HepG2 (cell line): ENCODE data around the gene SHLD3. TPM values are rescaled to one million over a fixed set of nuclear protein-coding genes. Genes with fewer than 3 reads are reported as not detected.

Experiments used
- FOXA3 ChIP-seq: IDR thresholded peaks from 2 replicates; pipeline ENCODE4 v1.6.1; 2016; ENCODE audit warnings: missing genetic modification reagents, missing compliant biosample characterization
- HOXA5 ChIP-seq: sonication (generic); formaldehyde crosslinking; IDR thresholded peaks from 2 replicates; pipeline ENCODE4 v1.4.0; 2020; ENCODE audit warnings: missing genetic modification reagents
- KDM2A ChIP-seq: sonication (generic); formaldehyde crosslinking; IDR thresholded peaks from 2 replicates; pipeline ENCODE4 v1.4.0; 2020; ENCODE audit warnings: low read depth, missing genetic modification reagents, borderline replicate concordance
- NKX3-1 ChIP-seq: sonication (generic); formaldehyde crosslinking; IDR thresholded peaks from 2 replicates; pipeline ENCODE4 v1.5.0; 2020; ENCODE audit warnings: missing genetic modification reagents
- PHF21A ChIP-seq: sonication (generic); formaldehyde crosslinking; IDR thresholded peaks from 2 replicates; pipeline ENCODE4 v1.5.0; 2020; ENCODE audit warnings: mild to moderate bottlenecking, missing genetic modification reagents
- SCMH1 ChIP-seq: sonication (generic); formaldehyde crosslinking; IDR thresholded peaks from 2 replicates; pipeline ENCODE4 v1.9.0; 2021; ENCODE audit warnings: missing genetic modification reagents, mild to moderate bottlenecking, borderline replicate concordance
- TAF15 ChIP-seq: fragments of 200-400 bp; formaldehyde crosslinking; IDR thresholded peaks from one replicate; pipeline ENCODE4 v1.6.1; 2018; ENCODE audit warnings: mild to moderate bottlenecking, low read depth, low read length; ENCODE audit not compliant: poor library complexity, severe bottlenecking
- ZBTB20 ChIP-seq: sonication (generic); formaldehyde crosslinking; IDR thresholded peaks from 2 replicates; pipeline ENCODE4 v1.8.1; 2023; ENCODE audit warnings: missing genetic modification reagents, low read depth, mild to moderate bottlenecking, borderline replicate concordance
- ZFAT ChIP-seq: sonication (generic); formaldehyde crosslinking; conservative IDR thresholded peaks from 2 replicates; pipeline ENCODE4 v1.8.1; 2023; ENCODE audit warnings: missing genetic modification reagents, inconsistent platforms
- ZNF10 ChIP-seq: sonication (generic); formaldehyde crosslinking; IDR thresholded peaks from 2 replicates; pipeline ENCODE4 v1.4.0; 2020; ENCODE audit warnings: mild to moderate bottlenecking, low read depth, missing genetic modification reagents, borderline replicate concordance
- ZNF225 ChIP-seq: sonication (generic); formaldehyde crosslinking; IDR thresholded peaks from 2 replicates; pipeline ENCODE4 v1.4.0; 2020; ENCODE audit warnings: mild to moderate bottlenecking, missing genetic modification reagents
- ZNF350 ChIP-seq: sonication (generic); formaldehyde crosslinking; IDR thresholded peaks from 2 replicates; pipeline ENCODE4 v1.4.0; 2020; ENCODE audit warnings: mild to moderate bottlenecking, low read depth, missing genetic modification reagents, borderline replicate concordance
- ZNF615 ChIP-seq: sonication (generic); formaldehyde crosslinking; IDR thresholded peaks from 2 replicates; pipeline ENCODE4 v1.5.0; 2020; ENCODE audit warnings: mild to moderate bottlenecking, missing genetic modification reagents, borderline replicate concordance
- polyA plus RNA-seq, 8 experiments: library from polyadenylated mRNA; depleted of rRNA in 3 of 8; stranded (reverse) in 7 of 8; unstranded in 1 of 8; fragments of >200 nt; fragmentation: Illumina TruSeq in 4 of 8; extraction: Trizol in 4 of 8; gene quantifications; 2 replicates each; pipeline versions ENCODE4 v1.2.1 to v1.2.3, GENCODE V29; 2011 to 2016; ENCODE audit warnings: low read depth in 4 of 8, missing spikeins in 1 of 8, mixed read lengths in 1 of 8; ENCODE audit not compliant: insufficient read depth in 1 of 8
- total RNA-seq, 5 experiments: library from RNA; depleted of rRNA; stranded (reverse); fragments of >200 nt; fragmentation: Illumina TruSeq; extraction: Trizol; gene quantifications; 2 replicates each; pipeline ENCODE4 v1.2.3, GENCODE V29; 2016; ENCODE audit warnings: low read depth in 1 of 5
- TF ChIP-seq, protein P1 (sequence below): sonication (generic); formaldehyde crosslinking; IDR thresholded peaks from 2 replicates; pipeline ENCODE4 v1.5.0; 2020; ENCODE audit warnings: missing genetic modification reagents, mild to moderate bottlenecking, borderline replicate concordance
- TF ChIP-seq, protein P2 (sequence below): sonication (generic); formaldehyde crosslinking; IDR thresholded peaks from 2 replicates; pipeline ENCODE4 v1.4.0; 2020; ENCODE audit warnings: mild to moderate bottlenecking, low read depth, missing genetic modification reagents
- TF ChIP-seq, protein P3 (sequence below): sonication (generic); formaldehyde crosslinking; IDR thresholded peaks from 2 replicates; pipeline ENCODE4 v1.4.0; 2020; ENCODE audit warnings: low read depth, mild to moderate bottlenecking, missing genetic modification reagents
- TF ChIP-seq, protein P4 (sequence below): sonication (generic); formaldehyde crosslinking; IDR thresholded peaks from 2 replicates; pipeline ENCODE4 v1.5.1; 2020; ENCODE audit warnings: mild to moderate bottlenecking, missing genetic modification reagents, moderate library complexity
- TF ChIP-seq, protein P5 (sequence below): sonication (generic); formaldehyde crosslinking; conservative IDR thresholded peaks from 2 replicates; pipeline ENCODE4 v1.4.0; 2020; ENCODE audit warnings: missing genetic modification reagents

SHLD3 gene
- total and polyA plus RNA-seq, 2 of the 13 experiments (the other 11 are each of a cell fraction or from before 2014, with no cell fraction given), result 3.6 to 6.8 TPM

DNA sequence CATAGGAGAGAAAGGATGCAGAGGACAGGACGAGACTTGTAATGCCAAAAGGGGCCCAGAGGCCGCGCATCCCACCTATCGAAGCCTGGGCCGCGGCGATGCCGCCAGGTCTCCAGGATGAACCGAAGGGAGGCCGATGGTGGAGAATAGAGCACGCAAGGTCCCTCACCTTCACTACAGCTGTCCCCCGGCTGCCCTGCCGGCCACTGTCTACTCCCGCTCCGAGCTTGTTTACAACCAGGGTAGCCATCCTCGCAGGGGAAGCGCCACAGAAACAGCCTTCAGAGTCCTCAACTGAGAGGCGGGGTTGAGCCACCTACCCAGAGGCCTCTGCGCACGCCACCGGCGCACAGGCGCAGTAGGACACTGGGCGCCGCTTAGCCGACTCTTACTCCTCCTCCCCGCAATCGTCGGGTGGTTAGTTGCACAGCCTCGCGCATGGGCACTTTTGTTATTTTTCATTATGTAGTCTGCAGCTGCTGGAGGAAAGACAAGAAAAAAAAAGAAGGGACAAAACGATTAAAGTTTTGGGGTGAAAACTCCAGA, 729 bp upstream of the SHLD3 start, which contains the start of gene TRIM23 (continued):
- TF ChIP-seq HOXA5 (CRISPR knock-in tag) (0 out of 2 replicates have a peak, but pooled peaks have one; percentile 12), NKX3-1 (CRISPR knock-in tag) (no peak), PHF21A (CRISPR knock-in tag) (no peak; the same call in none of the 2 replicates), ZNF350 (0 out of 2 replicates have a peak, but pooled peaks have one; percentile 39), TAF15 (no peak), KDM2A (CRISPR knock-in tag) (peak; percentile 72; the same call in 1 of the 2 replicates), ZNF615 (CRISPR knock-in tag) (no peak), FOXA3 (CRISPR knock-in tag) (peak; percentile 83), SCMH1 (no peak), ZNF10 (CRISPR knock-in tag) (no peak), ZFAT (CRISPR knock-in tag) (no peak), ZBTB20 (CRISPR knock-in tag) (peak; percentile 52; the same call in 1 of the 2 replicates), ZNF225 (CRISPR knock-in tag) (0 out of 2 replicates have a peak, but pooled peaks have one; percentile 49)
- TF ChIP-seq, protein P1, sequence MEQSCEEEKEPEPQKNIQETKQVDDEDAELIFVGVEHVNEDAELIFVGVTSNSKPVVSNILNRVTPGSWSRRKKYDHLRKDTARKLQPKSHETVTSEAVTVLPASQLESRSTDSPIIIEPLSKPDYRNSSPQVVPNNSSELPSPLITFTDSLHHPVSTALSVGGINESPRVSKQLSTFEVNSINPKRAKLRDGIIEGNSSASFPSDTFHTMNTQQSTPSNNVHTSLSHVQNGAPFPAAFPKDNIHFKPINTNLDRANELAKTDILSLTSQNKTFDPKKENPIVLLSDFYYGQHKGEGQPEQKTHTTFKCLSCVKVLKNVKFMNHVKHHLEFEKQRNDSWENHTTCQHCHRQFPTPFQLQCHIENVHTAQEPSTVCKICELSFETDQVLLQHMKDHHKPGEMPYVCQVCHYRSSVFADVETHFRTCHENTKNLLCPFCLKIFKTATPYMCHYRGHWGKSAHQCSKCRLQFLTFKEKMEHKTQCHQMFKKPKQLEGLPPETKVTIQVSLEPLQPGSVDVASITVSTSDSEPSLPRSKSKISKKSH, result no peak
- TF ChIP-seq, protein P2, sequence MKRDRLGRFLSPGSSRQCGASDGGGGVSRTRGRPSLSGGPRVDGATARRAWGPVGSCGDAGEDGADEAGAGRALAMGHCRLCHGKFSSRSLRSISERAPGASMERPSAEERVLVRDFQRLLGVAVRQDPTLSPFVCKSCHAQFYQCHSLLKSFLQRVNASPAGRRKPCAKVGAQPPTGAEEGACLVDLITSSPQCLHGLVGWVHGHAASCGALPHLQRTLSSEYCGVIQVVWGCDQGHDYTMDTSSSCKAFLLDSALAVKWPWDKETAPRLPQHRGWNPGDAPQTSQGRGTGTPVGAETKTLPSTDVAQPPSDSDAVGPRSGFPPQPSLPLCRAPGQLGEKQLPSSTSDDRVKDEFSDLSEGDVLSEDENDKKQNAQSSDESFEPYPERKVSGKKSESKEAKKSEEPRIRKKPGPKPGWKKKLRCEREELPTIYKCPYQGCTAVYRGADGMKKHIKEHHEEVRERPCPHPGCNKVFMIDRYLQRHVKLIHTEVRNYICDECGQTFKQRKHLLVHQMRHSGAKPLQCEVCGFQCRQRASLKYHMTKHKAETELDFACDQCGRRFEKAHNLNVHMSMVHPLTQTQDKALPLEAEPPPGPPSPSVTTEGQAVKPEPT (CRISPR knock-in tag), result no peak; the same call in 1 of the 2 replicates
- TF ChIP-seq, protein P3, sequence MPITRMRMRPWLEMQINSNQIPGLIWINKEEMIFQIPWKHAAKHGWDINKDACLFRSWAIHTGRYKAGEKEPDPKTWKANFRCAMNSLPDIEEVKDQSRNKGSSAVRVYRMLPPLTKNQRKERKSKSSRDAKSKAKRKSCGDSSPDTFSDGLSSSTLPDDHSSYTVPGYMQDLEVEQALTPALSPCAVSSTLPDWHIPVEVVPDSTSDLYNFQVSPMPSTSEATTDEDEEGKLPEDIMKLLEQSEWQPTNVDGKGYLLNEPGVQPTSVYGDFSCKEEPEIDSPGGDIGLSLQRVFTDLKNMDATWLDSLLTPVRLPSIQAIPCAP (CRISPR knock-in tag), result no peak
- TF ChIP-seq, protein P4, sequence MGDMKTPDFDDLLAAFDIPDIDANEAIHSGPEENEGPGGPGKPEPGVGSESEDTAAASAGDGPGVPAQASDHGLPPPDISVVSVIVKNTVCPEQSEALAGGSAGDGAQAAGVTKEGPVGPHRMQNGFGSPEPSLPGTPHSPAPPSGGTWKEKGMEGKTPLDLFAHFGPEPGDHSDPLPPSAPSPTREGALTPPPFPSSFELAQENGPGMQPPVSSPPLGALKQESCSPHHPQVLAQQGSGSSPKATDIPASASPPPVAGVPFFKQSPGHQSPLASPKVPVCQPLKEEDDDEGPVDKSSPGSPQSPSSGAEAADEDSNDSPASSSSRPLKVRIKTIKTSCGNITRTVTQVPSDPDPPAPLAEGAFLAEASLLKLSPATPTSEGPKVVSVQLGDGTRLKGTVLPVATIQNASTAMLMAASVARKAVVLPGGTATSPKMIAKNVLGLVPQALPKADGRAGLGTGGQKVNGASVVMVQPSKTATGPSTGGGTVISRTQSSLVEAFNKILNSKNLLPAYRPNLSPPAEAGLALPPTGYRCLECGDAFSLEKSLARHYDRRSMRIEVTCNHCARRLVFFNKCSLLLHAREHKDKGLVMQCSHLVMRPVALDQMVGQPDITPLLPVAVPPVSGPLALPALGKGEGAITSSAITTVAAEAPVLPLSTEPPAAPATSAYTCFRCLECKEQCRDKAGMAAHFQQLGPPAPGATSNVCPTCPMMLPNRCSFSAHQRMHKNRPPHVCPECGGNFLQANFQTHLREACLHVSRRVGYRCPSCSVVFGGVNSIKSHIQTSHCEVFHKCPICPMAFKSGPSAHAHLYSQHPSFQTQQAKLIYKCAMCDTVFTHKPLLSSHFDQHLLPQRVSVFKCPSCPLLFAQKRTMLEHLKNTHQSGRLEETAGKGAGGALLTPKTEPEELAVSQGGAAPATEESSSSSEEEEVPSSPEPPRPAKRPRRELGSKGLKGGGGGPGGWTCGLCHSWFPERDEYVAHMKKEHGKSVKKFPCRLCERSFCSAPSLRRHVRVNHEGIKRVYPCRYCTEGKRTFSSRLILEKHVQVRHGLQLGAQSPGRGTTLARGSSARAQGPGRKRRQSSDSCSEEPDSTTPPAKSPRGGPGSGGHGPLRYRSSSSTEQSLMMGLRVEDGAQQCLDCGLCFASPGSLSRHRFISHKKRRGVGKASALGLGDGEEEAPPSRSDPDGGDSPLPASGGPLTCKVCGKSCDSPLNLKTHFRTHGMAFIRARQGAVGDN, result peak; percentile 96
- TF ChIP-seq, protein P5, sequence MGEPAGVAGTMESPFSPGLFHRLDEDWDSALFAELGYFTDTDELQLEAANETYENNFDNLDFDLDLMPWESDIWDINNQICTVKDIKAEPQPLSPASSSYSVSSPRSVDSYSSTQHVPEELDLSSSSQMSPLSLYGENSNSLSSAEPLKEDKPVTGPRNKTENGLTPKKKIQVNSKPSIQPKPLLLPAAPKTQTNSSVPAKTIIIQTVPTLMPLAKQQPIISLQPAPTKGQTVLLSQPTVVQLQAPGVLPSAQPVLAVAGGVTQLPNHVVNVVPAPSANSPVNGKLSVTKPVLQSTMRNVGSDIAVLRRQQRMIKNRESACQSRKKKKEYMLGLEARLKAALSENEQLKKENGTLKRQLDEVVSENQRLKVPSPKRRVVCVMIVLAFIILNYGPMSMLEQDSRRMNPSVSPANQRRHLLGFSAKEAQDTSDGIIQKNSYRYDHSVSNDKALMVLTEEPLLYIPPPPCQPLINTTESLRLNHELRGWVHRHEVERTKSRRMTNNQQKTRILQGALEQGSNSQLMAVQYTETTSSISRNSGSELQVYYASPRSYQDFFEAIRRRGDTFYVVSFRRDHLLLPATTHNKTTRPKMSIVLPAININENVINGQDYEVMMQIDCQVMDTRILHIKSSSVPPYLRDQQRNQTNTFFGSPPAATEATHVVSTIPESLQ (CRISPR knock-in tag), result no peak
